Neutrophil (primary cell): Measurements from ENCODE around the gene AGTR2.
"Not testable (repeated sequence)": the region's sequence is repeated elsewhere in the genome, so short reads cannot be mapped to it uniquely, and the experiment has no call there.

Experiments used
- H3K27ac ChIP-seq: fragments of 200-600 bp; sonication (generic); 2 replicates; pipeline ENCODE4 v1.5.1; 2016; ENCODE audit warnings: mild to moderate bottlenecking, moderate library complexity
- H3K27me3 ChIP-seq: fragments of 200-600 bp; sonication (generic); 2 replicates; pipeline ENCODE4 v1.6.0; 2016; ENCODE audit warnings: mild to moderate bottlenecking
- H3K36me3 ChIP-seq: fragments of 200-600 bp; sonication (generic); 2 replicates; pipeline ENCODE4 v1.5.1; 2017
- H3K4me1 ChIP-seq, 2 experiments: fragments of 200-600 bp in 1 of 2; sonication (generic) in 1 of 2; 1 replicate in 1 of 2; 2 replicates in 1 of 2; pipeline versions ENCODE4 v1.5.1 to v1.6.1; 2013 to 2016; ENCODE audit warnings: low read depth in 1 of 2, low read length in 1 of 2, mild to moderate bottlenecking in 1 of 2, moderate library complexity in 1 of 2; ENCODE audit not compliant: control insufficient read depth in 1 of 2, insufficient read depth in 1 of 2
- H3K4me3 ChIP-seq, 2 experiments: fragments of 200-600 bp in 1 of 2; sonication (generic) in 1 of 2; 1 replicate in 1 of 2; 2 replicates in 1 of 2; pipeline ENCODE4 v1.5.1; 2013 to 2016; ENCODE audit warnings: low read depth in 1 of 2, low read length in 1 of 2, mild to moderate bottlenecking in 1 of 2, moderate library complexity in 1 of 2
- H3K9me3 ChIP-seq: fragments of 200-600 bp; sonication (generic); 2 replicates; pipeline ENCODE4 v1.5.1; 2016
- TF ChIP-seq, protein P1 (sequence below): fragments of 200-600 bp; sonication (generic); IDR thresholded peaks from 2 replicates; pipeline ENCODE4 v1.5.1; 2016; ENCODE audit warnings: antibody characterized with exemption

The AGTR2 gene

DNA sequence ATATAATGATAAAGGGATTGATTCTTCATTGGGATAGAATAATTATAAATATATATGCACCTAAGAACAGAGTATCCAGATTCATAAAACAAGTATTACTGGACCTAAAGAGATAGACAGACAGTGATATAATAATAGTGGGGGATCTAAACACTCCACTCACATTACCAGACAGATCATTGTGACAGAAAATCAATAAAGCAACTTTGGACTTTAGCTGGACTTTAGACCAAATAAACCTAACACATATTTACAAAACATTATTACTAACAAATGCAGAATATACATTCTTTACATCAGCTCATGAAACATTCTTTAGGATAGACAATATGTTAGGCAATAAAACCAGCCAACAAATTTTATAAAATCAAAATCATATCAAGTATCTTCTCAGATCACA is 14.6 kb downstream of the AGTR2 start:
- H3K27me3 ChIP-seq = no peaks in the 10 kb centered on the region
- no peaks in the 10 kb centered on the region for H3K9me3 ChIP-seq
- TF ChIP-seq, protein P1, sequence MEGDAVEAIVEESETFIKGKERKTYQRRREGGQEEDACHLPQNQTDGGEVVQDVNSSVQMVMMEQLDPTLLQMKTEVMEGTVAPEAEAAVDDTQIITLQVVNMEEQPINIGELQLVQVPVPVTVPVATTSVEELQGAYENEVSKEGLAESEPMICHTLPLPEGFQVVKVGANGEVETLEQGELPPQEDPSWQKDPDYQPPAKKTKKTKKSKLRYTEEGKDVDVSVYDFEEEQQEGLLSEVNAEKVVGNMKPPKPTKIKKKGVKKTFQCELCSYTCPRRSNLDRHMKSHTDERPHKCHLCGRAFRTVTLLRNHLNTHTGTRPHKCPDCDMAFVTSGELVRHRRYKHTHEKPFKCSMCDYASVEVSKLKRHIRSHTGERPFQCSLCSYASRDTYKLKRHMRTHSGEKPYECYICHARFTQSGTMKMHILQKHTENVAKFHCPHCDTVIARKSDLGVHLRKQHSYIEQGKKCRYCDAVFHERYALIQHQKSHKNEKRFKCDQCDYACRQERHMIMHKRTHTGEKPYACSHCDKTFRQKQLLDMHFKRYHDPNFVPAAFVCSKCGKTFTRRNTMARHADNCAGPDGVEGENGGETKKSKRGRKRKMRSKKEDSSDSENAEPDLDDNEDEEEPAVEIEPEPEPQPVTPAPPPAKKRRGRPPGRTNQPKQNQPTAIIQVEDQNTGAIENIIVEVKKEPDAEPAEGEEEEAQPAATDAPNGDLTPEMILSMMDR = no peak
- no peaks in the 10 kb centered on the region for H3K4me1 ChIP-seq
- H3K27ac ChIP-seq = no peak overlapping the region
- no peaks in the 10 kb centered on the region for H3K36me3 ChIP-seq
- no peak overlapping the region for H3K4me3 ChIP-seq

DNA sequence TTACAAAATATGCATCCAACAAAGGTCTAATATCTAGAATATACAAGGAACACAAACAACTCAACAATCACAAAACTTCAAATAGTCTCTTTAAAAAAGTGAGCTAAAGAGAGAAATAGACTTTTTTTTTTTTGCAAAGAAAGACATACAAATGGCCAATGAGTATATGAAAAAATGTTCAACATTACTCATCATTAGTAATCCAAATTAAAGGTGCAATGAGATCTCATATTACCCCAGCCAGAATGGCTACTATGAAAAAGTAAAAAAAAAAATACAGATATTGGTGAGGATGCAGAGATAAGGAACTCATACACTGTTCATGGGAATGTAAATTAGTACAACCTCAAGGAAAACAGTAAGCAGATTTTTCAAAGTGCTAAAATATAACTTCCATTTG is 24.1 kb downstream of the AGTR2 start:
- TF ChIP-seq, protein P1 = no peak
- Histone ChIP-seq H3K27ac (no peak overlapping the region), H3K9me3 (no peaks in the 10 kb centered on the region), H3K4me1 (no peaks in the 10 kb centered on the region), H3K27me3 (no peaks in the 10 kb centered on the region), H3K36me3 (no peaks in the 10 kb centered on the region), H3K4me3 (no peak overlapping the region)

DNA sequence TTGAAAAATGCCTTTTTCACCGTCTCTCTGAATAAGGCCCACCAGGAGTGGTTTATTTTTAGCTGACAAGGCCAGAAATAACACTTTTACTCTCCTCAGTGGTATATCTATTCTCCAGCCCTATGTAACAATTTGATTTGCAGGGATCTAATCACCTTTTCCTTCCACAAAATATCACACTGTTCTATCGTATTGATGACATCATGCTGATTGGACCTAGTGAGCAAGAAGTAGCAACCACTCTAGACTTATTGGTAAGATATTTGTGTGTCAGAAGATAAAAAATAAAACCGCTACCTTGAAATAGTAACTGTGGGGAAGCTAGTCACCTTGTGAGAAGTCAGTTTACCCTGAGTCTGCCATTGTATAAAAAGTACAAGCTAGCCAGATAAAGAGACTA is 27.7 kb downstream of the AGTR2 start:
- Histone ChIP-seq H3K27me3 (no peaks in the 10 kb centered on the region), H3K27ac (no peak overlapping the region), H3K36me3 (no peaks in the 10 kb centered on the region), H3K4me1 (no peaks in the 10 kb centered on the region), H3K4me3 (no peak overlapping the region), H3K9me3 (no peaks in the 10 kb centered on the region)
- TF ChIP-seq, protein P1 = no peak

DNA sequence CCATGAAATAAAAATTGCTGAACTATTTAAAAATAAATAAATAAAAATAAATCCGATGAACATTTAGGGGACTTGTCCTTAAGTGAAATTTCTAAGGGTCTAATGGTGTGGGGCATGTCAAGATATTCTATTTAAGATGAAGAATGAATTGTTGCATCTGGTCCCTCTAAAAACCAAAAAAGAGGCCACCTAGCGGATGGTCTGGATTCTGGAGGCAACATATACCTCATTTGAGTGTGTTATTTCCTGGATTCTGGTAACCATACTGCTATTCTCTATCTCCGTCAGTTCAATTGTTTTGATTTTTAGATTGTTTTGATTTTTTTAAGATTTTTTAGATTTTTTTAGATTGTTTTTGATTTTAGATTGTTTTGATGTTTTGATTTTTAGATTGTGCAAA is 28.3 kb downstream of the AGTR2 start:
- TF ChIP-seq, protein P1 = no peak
- Histone ChIP-seq H3K4me1 (no peaks in the 10 kb centered on the region), H3K4me3 (no peak overlapping the region), H3K27ac (no peak overlapping the region), H3K9me3 (no peaks in the 10 kb centered on the region), H3K36me3 (no peaks in the 10 kb centered on the region), H3K27me3 (no peaks in the 10 kb centered on the region)

DNA sequence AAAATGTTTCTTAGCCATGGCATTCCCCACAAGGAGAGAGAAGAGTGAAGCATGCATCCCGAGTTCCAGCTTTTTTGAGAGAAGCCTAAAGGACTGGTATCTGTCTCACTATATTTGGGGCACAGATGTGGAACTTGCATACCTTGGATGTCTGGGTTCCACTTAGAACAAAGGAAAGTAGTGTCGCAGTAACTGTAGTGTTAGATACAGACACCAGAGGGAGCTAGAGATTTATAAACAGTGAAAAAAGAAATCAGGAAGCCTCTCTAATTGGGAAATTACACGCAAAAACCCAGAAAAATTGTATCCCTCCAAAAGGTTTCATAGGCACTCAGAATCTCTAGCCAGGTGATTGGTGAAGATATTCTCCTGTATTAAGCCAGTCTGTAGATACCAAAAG is 34.4 kb downstream of the AGTR2 start:
- no peaks in the 10 kb centered on the region for H3K4me1 ChIP-seq
- no peaks in the 10 kb centered on the region for H3K27me3 ChIP-seq
- H3K9me3 ChIP-seq = no peaks in the 10 kb centered on the region
- H3K4me3 ChIP-seq = no peak overlapping the region
- TF ChIP-seq, protein P1 = no peak
- no peaks in the 10 kb centered on the region for H3K36me3 ChIP-seq
- no peak overlapping the region for H3K27ac ChIP-seq

DNA sequence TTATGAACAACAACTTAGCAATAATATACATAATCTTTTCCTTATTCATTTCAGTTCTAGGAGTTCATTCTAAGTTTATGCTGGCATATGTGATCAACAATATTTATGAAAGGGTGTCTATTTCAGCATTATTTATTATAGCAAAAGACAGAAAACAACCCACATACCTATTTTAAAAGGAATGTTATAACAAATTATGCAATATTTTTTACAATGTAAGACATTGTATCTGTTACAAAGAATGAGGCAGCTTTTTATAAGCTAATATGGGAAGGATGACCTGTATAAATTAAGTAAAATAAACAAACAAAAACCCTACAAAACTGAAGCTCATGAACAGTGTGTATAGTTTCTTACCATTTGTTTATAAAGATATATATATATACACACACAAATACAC is 42.7 kb downstream of the AGTR2 start:
- Histone ChIP-seq H3K36me3 (no peaks in the 10 kb centered on the region), H3K4me1 (no peaks in the 10 kb centered on the region), H3K9me3 (no peaks in the 10 kb centered on the region), H3K4me3 (no peak overlapping the region), H3K27ac (no peak overlapping the region), H3K27me3 (no peaks in the 10 kb centered on the region)
- TF ChIP-seq, protein P1 = no peak

DNA sequence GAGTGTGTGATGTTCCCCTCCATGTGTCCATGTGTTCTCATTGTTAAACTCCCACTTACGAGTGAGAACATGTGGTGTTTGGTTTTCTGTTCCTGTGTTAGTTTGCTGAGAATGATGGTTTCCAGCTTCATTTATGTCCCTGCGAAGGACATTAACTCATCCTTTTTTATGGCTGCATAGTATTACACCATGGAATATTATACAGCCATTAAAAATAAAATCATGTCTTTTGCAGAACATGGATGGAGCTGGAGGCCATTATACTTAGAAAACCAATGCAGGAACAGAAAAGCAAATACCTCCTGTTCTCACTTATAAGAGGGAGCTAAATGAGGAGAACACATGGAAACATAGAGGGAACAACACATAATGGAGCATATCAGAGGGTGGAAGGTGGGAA is 46.5 kb downstream of the AGTR2 start:
- not testable (repeated sequence) for H3K4me3 ChIP-seq, H3K27ac ChIP-seq, H3K9me3 ChIP-seq, H3K27me3 ChIP-seq, H3K4me1 ChIP-seq, H3K36me3 ChIP-seq
